Smooth muscle cell (in vitro differentiated cells): ENCODE results near the gene SMURF2. TPM values are rescaled to one million over a fixed set of nuclear protein-coding genes. Genes with fewer than 3 reads are reported as not detected.
A peak's percentile ranks its signal among the peaks of the same experiment; 100 is the strongest.

Experiments
- DNase-seq: peaks from one replicate; lab custom pipeline; 2025; ENCODE audit not compliant: unreplicated experiment; lab: John Stamatoyannopoulos, UW
- H2AFZ ChIP-seq: fragments of 200-600 bp; sonication (generic); 2 replicates; pipeline ENCODE4 v1.6.0; 2016; ENCODE audit warnings: antibody characterized with exemption, low read depth, mild to moderate bottlenecking
- H3F3A ChIP-seq: fragments of 200-600 bp; sonication (generic); 2 replicates; pipeline ENCODE4 v1.6.0; 2017; ENCODE audit warnings: antibody characterized with exemption, low read depth
- H3K27ac ChIP-seq: fragments of 200-600 bp; sonication (generic); 2 replicates; pipeline ENCODE4 v1.5.1; 2016; ENCODE audit warnings: low read depth, mild to moderate bottlenecking
- H3K27me3 ChIP-seq: fragments of 200-600 bp; sonication (generic); 2 replicates; pipeline ENCODE4 v1.6.1; 2016; ENCODE audit warnings: low read depth, mild to moderate bottlenecking
- H3K36me3 ChIP-seq: fragments of 200-600 bp; sonication (generic); 2 replicates; pipeline ENCODE4 v1.5.1; 2016; ENCODE audit warnings: low read depth
- H3K4me1 ChIP-seq: fragments of 200-600 bp; sonication (generic); 2 replicates; pipeline ENCODE4 v1.5.1; 2016; ENCODE audit warnings: low read depth
- H3K4me2 ChIP-seq: fragments of 200-600 bp; sonication (generic); 2 replicates; pipeline ENCODE4 v1.6.0; 2016; ENCODE audit warnings: mild to moderate bottlenecking
- H3K4me3 ChIP-seq: fragments of 200-600 bp; sonication (generic); 2 replicates; pipeline ENCODE4 v1.5.1; 2016; ENCODE audit warnings: mild to moderate bottlenecking
- H3K79me2 ChIP-seq: fragments of 200-600 bp; sonication (generic); 2 replicates; pipeline ENCODE4 v1.6.0; 2016; ENCODE audit warnings: low read depth, mild to moderate bottlenecking
- H3K9ac ChIP-seq: fragments of 200-600 bp; sonication (generic); 2 replicates; pipeline ENCODE4 v1.6.0; 2016; ENCODE audit warnings: low read depth
- H3K9me3 ChIP-seq: fragments of 200-600 bp; sonication (generic); replicated peaks from 2 replicates; pipeline ENCODE4 v1.5.1; 2016; ENCODE audit warnings: low read depth
- H4K20me1 ChIP-seq: fragments of 200-600 bp; sonication (generic); 2 replicates; pipeline ENCODE4 v1.6.0; 2016; ENCODE audit warnings: low read depth
- WGBS: methylation state at CpG from one replicate; pipeline ENCODE4 v1.1.7; 2016; ENCODE audit warnings: low lambda C conversion rate; 5-methylcytosine and 5-hydroxymethylcytosine counted together
- polyA plus RNA-seq: library from polyadenylated mRNA; unstranded; fragments of >200 nt; fragmentation: Nextera tagmentation; extraction: Ambion mirVana; gene quantifications from 2 replicates; pipeline ENCODE4 v1.2.1, GENCODE V29; 2016
- total RNA-seq: library from RNA; depleted of rRNA; stranded (reverse); fragments of >200 nt; gene quantifications from 2 replicates; pipeline ENCODE4 v1.2.3, GENCODE V29; 2014
- TF ChIP-seq, protein P1 (sequence below): fragments of 200-600 bp; sonication (generic); IDR thresholded peaks from 2 replicates; pipeline ENCODE4 v1.5.1; 2017; ENCODE audit warnings: borderline replicate concordance, mild to moderate bottlenecking, antibody characterized with exemption; ENCODE audit not compliant: insufficient read depth, poor library complexity, severe bottlenecking

Gene SMURF2
- total and polyA plus RNA-seq, 2 experiments from 2014 or later = 38.9 to 91.2 TPM

- Histone ChIP-seq H3K79me2 (peaks cover 100% of the 10 kb centered on the region), H4K20me1 (peaks cover 100% of the 10 kb centered on the region), H3K9me3 (no peaks in the 10 kb centered on the region), H3K27ac (peak overlapping the region; percentile 12), H3K36me3 (no peaks in the 10 kb centered on the region), H3K4me1 (no peaks in the 10 kb centered on the region), H3K4me3 (no peak overlapping the region), H3K27me3 (no peaks in the 10 kb centered on the region), H2AFZ (no peak overlapping the region), H3K9ac (no peak overlapping the region), H3F3A (peaks cover 8% of the 10 kb centered on the region), H3K4me2 (no peak overlapping the region)
- no peak for DNase-seq
- TF ChIP-seq, protein P1, sequence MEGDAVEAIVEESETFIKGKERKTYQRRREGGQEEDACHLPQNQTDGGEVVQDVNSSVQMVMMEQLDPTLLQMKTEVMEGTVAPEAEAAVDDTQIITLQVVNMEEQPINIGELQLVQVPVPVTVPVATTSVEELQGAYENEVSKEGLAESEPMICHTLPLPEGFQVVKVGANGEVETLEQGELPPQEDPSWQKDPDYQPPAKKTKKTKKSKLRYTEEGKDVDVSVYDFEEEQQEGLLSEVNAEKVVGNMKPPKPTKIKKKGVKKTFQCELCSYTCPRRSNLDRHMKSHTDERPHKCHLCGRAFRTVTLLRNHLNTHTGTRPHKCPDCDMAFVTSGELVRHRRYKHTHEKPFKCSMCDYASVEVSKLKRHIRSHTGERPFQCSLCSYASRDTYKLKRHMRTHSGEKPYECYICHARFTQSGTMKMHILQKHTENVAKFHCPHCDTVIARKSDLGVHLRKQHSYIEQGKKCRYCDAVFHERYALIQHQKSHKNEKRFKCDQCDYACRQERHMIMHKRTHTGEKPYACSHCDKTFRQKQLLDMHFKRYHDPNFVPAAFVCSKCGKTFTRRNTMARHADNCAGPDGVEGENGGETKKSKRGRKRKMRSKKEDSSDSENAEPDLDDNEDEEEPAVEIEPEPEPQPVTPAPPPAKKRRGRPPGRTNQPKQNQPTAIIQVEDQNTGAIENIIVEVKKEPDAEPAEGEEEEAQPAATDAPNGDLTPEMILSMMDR = no peak
- 84% methylated on average over 3 of the region's 6 CpGs for WGBS
Observed at GRCh38 chr17:64630309-64631223, 31.5 kb downstream of the SMURF2 start.

DNA sequence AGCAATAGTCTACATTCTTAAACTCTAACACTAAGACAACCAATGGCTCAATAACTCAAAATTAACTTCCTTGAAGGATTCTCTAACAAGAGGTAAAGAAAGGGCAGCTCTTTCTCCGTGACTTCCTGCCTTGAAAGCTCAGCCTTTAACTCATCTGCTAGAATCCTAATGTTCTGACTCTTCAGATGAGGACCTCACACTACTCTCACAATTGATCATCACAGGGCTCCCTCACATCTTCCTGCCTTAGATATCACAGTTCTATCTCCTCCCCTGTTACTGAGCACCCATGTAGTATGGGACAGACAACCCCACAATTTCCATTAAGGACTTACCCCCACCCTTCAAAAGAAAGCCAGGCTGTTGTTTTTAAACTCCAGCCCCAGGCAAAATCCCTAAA lies 33.5 kb downstream of the SMURF2 start:
- no peak overlapping the region for H3K4me3 ChIP-seq
- H3K79me2 ChIP-seq = peaks cover 100% of the 10 kb centered on the region
- H3K27me3 ChIP-seq = no peaks in the 10 kb centered on the region
- peaks cover 1% of the 10 kb centered on the region for H3K4me1 ChIP-seq
- peaks cover 9% of the 10 kb centered on the region for H3F3A ChIP-seq
- no peak overlapping the region for H3K4me2 ChIP-seq
- no peak for DNase-seq
- no peaks in the 10 kb centered on the region for H3K9me3 ChIP-seq
- no peak overlapping the region for H3K9ac ChIP-seq
- no peaks in the 10 kb centered on the region for H3K36me3 ChIP-seq
- H2AFZ ChIP-seq = no peak overlapping the region
- TF ChIP-seq, protein P1 = no peak
- peaks cover 100% of the 10 kb centered on the region for H4K20me1 ChIP-seq
- 92% methylated on average over 1 of the region's 1 CpG for WGBS
- H3K27ac ChIP-seq = peak overlapping the region; percentile 8

DNA sequence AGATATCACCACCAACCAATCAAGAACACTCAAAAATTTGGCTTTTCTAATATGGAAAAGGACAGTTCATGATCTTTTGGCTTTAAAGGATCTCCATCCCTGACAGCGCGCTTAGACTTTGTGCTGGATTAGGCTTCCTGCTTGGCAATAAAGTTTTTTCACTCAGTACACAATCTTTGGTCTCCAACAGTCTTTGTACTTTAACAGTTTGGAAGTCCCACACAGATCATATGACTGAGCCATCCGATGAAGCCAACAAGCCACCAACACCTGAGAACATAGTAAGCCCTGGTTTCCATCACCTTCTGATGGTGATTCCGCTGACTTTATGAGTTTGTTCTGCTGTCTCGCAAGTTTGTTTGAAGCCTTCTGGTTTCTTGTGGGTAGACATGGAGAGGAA lies 34.3 kb downstream of the SMURF2 start:
- Histone ChIP-seq H3K36me3 (no peaks in the 10 kb centered on the region), H3K9me3 (no peaks in the 10 kb centered on the region), H3F3A (peaks cover 9% of the 10 kb centered on the region), H2AFZ (no peak overlapping the region), H3K79me2 (peaks cover 96% of the 10 kb centered on the region), H3K4me2 (no peak overlapping the region), H3K9ac (no peak overlapping the region), H3K4me1 (peaks cover 5% of the 10 kb centered on the region), H3K27ac (no peak overlapping the region), H4K20me1 (peaks cover 100% of the 10 kb centered on the region), H3K4me3 (no peak overlapping the region), H3K27me3 (no peaks in the 10 kb centered on the region)
- TF ChIP-seq, protein P1 = no peak
- no peak for DNase-seq
- 93% methylated on average over 5 of the region's 5 CpGs for WGBS

- H3K27me3 ChIP-seq = no peaks in the 10 kb centered on the region
- 90% methylated on average over 3 of the region's 3 CpGs for WGBS
- H3K36me3 ChIP-seq = no peaks in the 10 kb centered on the region
- H3K4me3 ChIP-seq = no peak overlapping the region
- TF ChIP-seq, protein P1 = no peak
- peaks cover 5% of the 10 kb centered on the region for H3K4me1 ChIP-seq
- DNase-seq = no peak
- H4K20me1 ChIP-seq = peaks cover 100% of the 10 kb centered on the region
- H3K4me2 ChIP-seq = no peak overlapping the region
- no peak overlapping the region for H3K9ac ChIP-seq
- H2AFZ ChIP-seq = no peak overlapping the region
- no peak overlapping the region for H3K27ac ChIP-seq
- peaks cover 96% of the 10 kb centered on the region for H3K79me2 ChIP-seq
- H3K9me3 ChIP-seq = no peaks in the 10 kb centered on the region
- peaks cover 9% of the 10 kb centered on the region for H3F3A ChIP-seq
Observed at GRCh38 chr17:64626827-64627226, 35.3 kb downstream of the SMURF2 start.
